Inflammatory macrophage (primary cell): ENCODE data around the gene PTPMT1.
"Not testable (repeated sequence)": the region's sequence is repeated elsewhere in the genome, so short reads cannot be mapped to it uniquely, and the experiment has no call there.

Experiments used
- DNase-seq, 2 donors: peaks; one replicate each; pipeline ENCODE4 v3.0.0-alpha.2; 2020 to 2022
- total RNA-seq, 18 experiments: gene quantifications; one replicate each; lab custom pipeline; 2026; ENCODE audit warnings: mixed read lengths in 6 of 18, inconsistent platforms in 2 of 18; lab: John Stamatoyannopoulos, UW

The PTPMT1 gene
- 9.4 to 41.3 (median 21.1) reads per million in 18 experiments for total RNA-seq

- DNase-seq: peak; percentile 60 to 82
Measured at GRCh38 chr11:47565340-47566148, at the start of gene PTPMT1. PTPMT1 (plus strand) TSS chr11:47565599; CDS start chr11:47565623, 24 bp downstream.

GRCh38 chr11:47516155-47516554, 49.2 kb upstream of the PTPMT1 start:
- no peak for DNase-seq

- DNase-seq: no peak
Measured at GRCh38 chr11:47516984-47517853, 48.2 kb upstream of the PTPMT1 start.

- DNase-seq: no peak
Measured at GRCh38 chr11:47518212-47518964, 47.0 kb upstream of the PTPMT1 start.

- peak; percentile 66 to 79 for DNase-seq
Measured at GRCh38 chr11:47523490-47524225, 41.7 kb upstream of the PTPMT1 start.

GRCh38 chr11:47524291-47524874, 41.0 kb upstream of the PTPMT1 start:
- DNase-seq: peak; percentile 53 to 69

GRCh38 chr11:47526032-47526431, 39.4 kb upstream of the PTPMT1 start:
- DNase-seq: not testable (repeated sequence)

- DNase-seq: no peak
Measured at GRCh38 chr11:47527186-47527585, 38.2 kb upstream of the PTPMT1 start.

GRCh38 chr11:47529951-47530350, 35.4 kb upstream of the PTPMT1 start:
- DNase-seq: no peak

- DNase-seq: not testable (repeated sequence)
Measured at GRCh38 chr11:47530721-47531120, 34.7 kb upstream of the PTPMT1 start.

- no peak for DNase-seq
Measured at GRCh38 chr11:47531666-47532065, 33.7 kb upstream of the PTPMT1 start.

GRCh38 chr11:47532597-47533213, 32.7 kb upstream of the PTPMT1 start:
- peak; percentile 36 to 39 for DNase-seq

- peak; percentile 51 to 53 for DNase-seq
Measured at GRCh38 chr11:47533690-47534151, 31.7 kb upstream of the PTPMT1 start.

GRCh38 chr11:47534704-47535251, 30.6 kb upstream of the PTPMT1 start:
- no peak for DNase-seq

GRCh38 chr11:47536915-47537314, 28.5 kb upstream of the PTPMT1 start:
- no peak for DNase-seq

GRCh38 chr11:47538741-47539565, 26.4 kb upstream of the PTPMT1 start:
- DNase-seq: no peak

- no peak for DNase-seq
Measured at GRCh38 chr11:47539681-47540039, 25.7 kb upstream of the PTPMT1 start.

GRCh38 chr11:47541070-47541469, 24.3 kb upstream of the PTPMT1 start:
- DNase-seq: no peak

GRCh38 chr11:47545298-47545697, 20.1 kb upstream of the PTPMT1 start:
- no peak for DNase-seq

- DNase-seq: not testable (repeated sequence)
Measured at GRCh38 chr11:47546274-47546673, 19.1 kb upstream of the PTPMT1 start.
